Measurements from ENCODE around the gene COX20.

The COX20 gene

DNA sequence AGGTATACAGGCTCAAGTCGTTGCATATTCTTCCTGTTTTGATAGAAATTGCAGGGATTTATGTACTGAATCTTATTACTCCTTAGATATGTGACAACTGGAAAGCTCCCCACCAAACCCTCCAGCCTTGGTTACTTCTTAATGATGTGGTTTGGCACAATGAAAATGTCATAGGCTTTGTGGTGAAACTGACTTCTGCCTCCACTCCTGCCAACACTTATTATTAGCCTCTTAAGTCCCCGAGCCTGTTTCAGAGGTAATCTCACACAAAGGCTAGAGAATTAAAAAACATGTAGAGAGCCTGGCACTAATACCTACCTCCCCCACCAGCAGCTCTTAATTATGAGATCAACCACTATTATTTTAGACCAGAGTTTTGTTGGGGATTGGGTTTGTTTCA is 4.2 kb downstream of the COX20 start:
- Histone ChIP-seq H3F3A (ENCODE audit: control insufficient read depth, insufficient read depth) (peaks cover 73% of the 10 kb centered on the region), H3K4me2 (ENCODE audit: low read length) (peak overlapping the region; percentile 91), H3K9me2 (replicated peaks; ENCODE audit: control insufficient read depth, low read length) (no peaks in the 10 kb centered on the region), H3K4me3 (ENCODE audit: low read length) (peak overlapping the region; percentile 32), H3K27me3 (ENCODE audit: control insufficient read depth, low read length) (no peaks in the 10 kb centered on the region), H3K27ac (ENCODE audit: low read depth, low read length) (peak overlapping the region; percentile 21), H3K9me3 (ENCODE audit: control insufficient read depth, insufficient read depth, low read length) (no peaks in the 10 kb centered on the region), H3K36me3 (ENCODE audit: control insufficient read depth, low read length) (peaks cover 89% of the 10 kb centered on the region), H3K79me2 (ENCODE audit: control insufficient read depth, low read length) (peaks cover 75% of the 10 kb centered on the region), H3K4me1 (ENCODE audit: control insufficient read depth, low read length) (peaks cover 43% of the 10 kb centered on the region), H4K20me1 (ENCODE audit: control insufficient read depth, insufficient read depth, low read depth, low read length) (no peaks in the 10 kb centered on the region; the same call in 1 of the 2 replicates)
- TF ChIP-seq, protein P1, sequence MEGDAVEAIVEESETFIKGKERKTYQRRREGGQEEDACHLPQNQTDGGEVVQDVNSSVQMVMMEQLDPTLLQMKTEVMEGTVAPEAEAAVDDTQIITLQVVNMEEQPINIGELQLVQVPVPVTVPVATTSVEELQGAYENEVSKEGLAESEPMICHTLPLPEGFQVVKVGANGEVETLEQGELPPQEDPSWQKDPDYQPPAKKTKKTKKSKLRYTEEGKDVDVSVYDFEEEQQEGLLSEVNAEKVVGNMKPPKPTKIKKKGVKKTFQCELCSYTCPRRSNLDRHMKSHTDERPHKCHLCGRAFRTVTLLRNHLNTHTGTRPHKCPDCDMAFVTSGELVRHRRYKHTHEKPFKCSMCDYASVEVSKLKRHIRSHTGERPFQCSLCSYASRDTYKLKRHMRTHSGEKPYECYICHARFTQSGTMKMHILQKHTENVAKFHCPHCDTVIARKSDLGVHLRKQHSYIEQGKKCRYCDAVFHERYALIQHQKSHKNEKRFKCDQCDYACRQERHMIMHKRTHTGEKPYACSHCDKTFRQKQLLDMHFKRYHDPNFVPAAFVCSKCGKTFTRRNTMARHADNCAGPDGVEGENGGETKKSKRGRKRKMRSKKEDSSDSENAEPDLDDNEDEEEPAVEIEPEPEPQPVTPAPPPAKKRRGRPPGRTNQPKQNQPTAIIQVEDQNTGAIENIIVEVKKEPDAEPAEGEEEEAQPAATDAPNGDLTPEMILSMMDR (IDR thresholded peaks at IDR 0.05; ENCODE audit: low read depth, low read length, poor library complexity, severe bottlenecking): no peak
- no peak for TF ChIP-seq EZH2phosphoT487 (IDR thresholded peaks at IDR 0.05; ENCODE audit: borderline replicate concordance, low read length)

DNA sequence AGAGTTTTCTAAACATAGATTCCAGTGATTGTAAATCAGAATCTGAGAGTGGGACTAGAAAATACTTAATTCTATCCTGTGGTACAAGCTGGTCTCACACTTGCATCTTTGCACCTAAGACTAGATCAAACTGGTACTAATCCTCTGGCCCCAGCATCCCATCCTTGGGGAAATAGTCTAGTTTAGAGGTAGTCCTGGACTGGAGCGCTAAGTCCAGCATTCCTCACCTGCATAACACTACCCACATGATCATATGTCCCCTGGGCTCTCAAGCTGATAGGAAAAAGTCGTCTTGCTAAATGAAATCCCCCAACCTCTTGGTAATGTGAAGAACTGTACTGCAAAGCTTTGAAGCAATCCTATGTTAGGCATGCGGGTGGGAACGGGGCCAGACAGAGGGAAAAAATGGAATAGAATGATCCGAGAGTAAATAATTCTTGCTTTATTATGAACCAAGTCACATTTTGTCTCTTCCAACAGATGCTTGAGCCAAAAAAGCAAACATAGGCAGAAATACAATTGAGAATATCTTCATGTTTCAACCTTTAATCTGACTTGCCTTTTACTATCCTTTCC is 4.8 kb downstream of the COX20 start:
- peaks cover 43% of the 10 kb centered on the region for H3K4me1 ChIP-seq (ENCODE audit: control insufficient read depth, low read length)
- TF ChIP-seq, protein P1 (IDR thresholded peaks at IDR 0.05; ENCODE audit: low read depth, low read length, poor library complexity, severe bottlenecking): no peak
- no peak for TF ChIP-seq EZH2phosphoT487 (IDR thresholded peaks at IDR 0.05; ENCODE audit: borderline replicate concordance, low read length)
- no peaks in the 10 kb centered on the region for H3K9me3 ChIP-seq (ENCODE audit: control insufficient read depth, insufficient read depth, low read length)
- H3K79me2 ChIP-seq (ENCODE audit: control insufficient read depth, low read length): peaks cover 75% of the 10 kb centered on the region
- H3K4me3 ChIP-seq (ENCODE audit: low read length): 0 out of 2 replicates have a peak overlapping the region, but pooled peaks have one; percentile 3
- H4K20me1 ChIP-seq (ENCODE audit: control insufficient read depth, insufficient read depth, low read depth, low read length): no peaks in the 10 kb centered on the region; the same call in 1 of the 2 replicates
- H3K36me3 ChIP-seq (ENCODE audit: control insufficient read depth, low read length): peaks cover 95% of the 10 kb centered on the region
- H3F3A ChIP-seq (ENCODE audit: control insufficient read depth, insufficient read depth): peaks cover 79% of the 10 kb centered on the region
- no peaks in the 10 kb centered on the region for H3K27me3 ChIP-seq (ENCODE audit: control insufficient read depth, low read length)
- H3K27ac ChIP-seq (ENCODE audit: low read depth, low read length): 0 out of 2 replicates have a peak overlapping the region, but pooled peaks have one; percentile 21
- H3K4me2 ChIP-seq (ENCODE audit: low read length): peak overlapping the region; percentile 91
- no peaks in the 10 kb centered on the region for H3K9me2 ChIP-seq (replicated peaks; ENCODE audit: control insufficient read depth, low read length)

DNA sequence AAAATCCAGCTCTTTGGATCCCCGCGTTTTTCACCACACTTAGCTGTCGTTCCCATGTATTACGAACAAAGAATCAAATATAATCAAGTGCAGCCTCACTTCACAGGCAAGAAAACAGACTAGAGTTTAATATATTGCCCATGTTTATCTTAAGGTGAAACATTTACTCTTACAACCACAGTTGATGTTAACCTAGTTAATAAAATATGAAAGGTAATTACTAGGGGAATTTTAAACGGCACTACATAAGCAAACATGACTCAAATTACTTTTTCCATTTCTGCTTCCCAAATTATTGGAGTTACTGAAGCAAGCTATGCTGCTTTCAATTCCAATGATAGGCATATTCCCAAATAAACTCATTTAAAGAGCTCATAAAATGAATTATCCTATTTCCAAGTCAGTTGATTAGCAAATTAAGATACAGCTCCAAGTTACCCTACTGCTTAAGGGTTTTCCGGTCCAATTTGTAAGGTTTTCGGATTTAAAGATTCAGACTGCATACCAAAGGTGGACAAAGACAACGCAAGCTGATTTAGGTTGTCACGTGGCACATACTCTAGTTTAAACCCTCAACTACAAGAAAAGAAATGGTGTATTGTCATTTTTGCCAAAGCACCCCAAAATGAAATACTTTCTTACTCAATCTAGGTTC is 5.9 kb downstream of the COX20 start:
- no peak overlapping the region for H3K4me3 ChIP-seq (ENCODE audit: low read length)
- TF ChIP-seq, protein P1 (IDR thresholded peaks at IDR 0.05; ENCODE audit: low read depth, low read length, poor library complexity, severe bottlenecking): no peak
- TF ChIP-seq EZH2phosphoT487 (IDR thresholded peaks at IDR 0.05; ENCODE audit: borderline replicate concordance, low read length): no peak
- peak overlapping the region; percentile 91; the same call in 1 of the 2 replicates for H3K4me2 ChIP-seq (ENCODE audit: low read length)
- H3K27ac ChIP-seq (ENCODE audit: low read depth, low read length): no peak overlapping the region
- peaks cover 85% of the 10 kb centered on the region for H3F3A ChIP-seq (ENCODE audit: control insufficient read depth, insufficient read depth)
- no peaks in the 10 kb centered on the region for H3K27me3 ChIP-seq (ENCODE audit: control insufficient read depth, low read length)
- H3K9me3 ChIP-seq (ENCODE audit: control insufficient read depth, insufficient read depth, low read length): no peaks in the 10 kb centered on the region
- peaks cover 43% of the 10 kb centered on the region for H3K4me1 ChIP-seq (ENCODE audit: control insufficient read depth, low read length)
- H3K36me3 ChIP-seq (ENCODE audit: control insufficient read depth, low read length): peaks cover 98% of the 10 kb centered on the region
- H3K79me2 ChIP-seq (ENCODE audit: control insufficient read depth, low read length): peaks cover 69% of the 10 kb centered on the region
- no peaks in the 10 kb centered on the region for H3K9me2 ChIP-seq (replicated peaks; ENCODE audit: control insufficient read depth, low read length)
- no peaks in the 10 kb centered on the region; the same call in 1 of the 2 replicates for H4K20me1 ChIP-seq (ENCODE audit: control insufficient read depth, insufficient read depth, low read depth, low read length)
